Upper lobe of left lung (tissue), 6 donors: Measurements from ENCODE around the gene BCL2L14. TPM values are rescaled to one million over a fixed set of nuclear protein-coding genes. Genes with fewer than 3 reads are reported as not detected.

ENCODE experiments used
- ATAC-seq, 2 donors: fragments of 200-7000 bp; cut with Tn5 transposase; one replicate each; pipeline ENCODE4 v1.9.1; 2022; ENCODE audit warnings: mild to moderate bottlenecking in 2 of 2, moderate library complexity in 2 of 2; ENCODE audit not compliant: low FRiP score in 2 of 2
- DNase-seq, 2 donors: peaks; one replicate each; pipeline ENCODE4 v3.0.0-alpha.2; 2019 to 2020
- H3K27ac ChIP-seq, 4 donors: fragments of 200-600 bp; sonication (generic); one replicate each; pipeline ENCODE4 v1.5.1; 2016 to 2019
- H3K27me3 ChIP-seq, 4 donors: fragments of 200-600 bp; sonication (generic); one replicate each; pipeline ENCODE4 v1.5.1; 2017 to 2019
- H3K36me3 ChIP-seq, 4 donors: fragments of 200-600 bp; sonication (generic); one replicate each; pipeline ENCODE4 v1.5.1; 2016 to 2019
- H3K4me1 ChIP-seq, 4 donors: fragments of 200-600 bp; sonication (generic); one replicate each; pipeline ENCODE4 v1.5.1; 2018 to 2019
- H3K4me3 ChIP-seq, 4 donors: fragments of 200-600 bp; sonication (generic); one replicate each; pipeline ENCODE4 v1.5.1; 2017 to 2019; ENCODE audit warnings: mild to moderate bottlenecking in 2 of 4, moderate library complexity in 1 of 4
- H3K9me3 ChIP-seq, 4 donors: fragments of 200-600 bp; sonication (generic); one replicate each; pipeline ENCODE4 v1.5.1; 2018 to 2019
- CTCF ChIP-seq, 6 experiments: fragments of 450-650 bp in 4 of 6; fragments of 200-600 bp in 2 of 6; sonication (generic) in 2 of 6; IDR thresholded peaks; one replicate each; pipeline ENCODE4 v1.5.1; 2016 to 2019; ENCODE audit warnings: antibody characterized with exemption in 6 of 6
- EP300 ChIP-seq, 4 donors: sonication (generic); formaldehyde crosslinking; IDR thresholded peaks; one replicate each; pipeline ENCODE4 v1.5.1; 2017; ENCODE audit warnings: antibody characterized with exemption in 4 of 4, control low read depth in 2 of 4
- POLR2A ChIP-seq, 4 donors: fragments of 450-650 bp; IDR thresholded peaks; one replicate each; pipeline ENCODE4 v1.5.1; 2016 to 2017; ENCODE audit warnings: antibody characterized with exemption in 4 of 4, mild to moderate bottlenecking in 2 of 4
- POLR2AphosphoS5 ChIP-seq, 2 donors: sonication (generic); formaldehyde crosslinking; IDR thresholded peaks; one replicate each; pipeline ENCODE4 v1.5.1; 2017; ENCODE audit warnings: antibody characterized with exemption in 2 of 2
- WGBS, 2 donors: methylation state at CpG; one replicate each; pipeline ENCODE4 v1.1.5; 2017 to 2018; 5-methylcytosine and 5-hydroxymethylcytosine counted together
- total RNA-seq, 6 donors: library from RNA; depleted of rRNA in 4 of 6; stranded (reverse); fragments of >200 nt in 4 of 6; gene quantifications; one replicate each; pipeline versions ENCODE4 v1.1.0 to v1.2.1, GENCODE V29; 2016 to 2021
- donor health status: DM: no; HTN: no; CAD: no; lungs with moderate emphysema.
- donor health status: DM: no; HTN: yes; CAD: no; lungs with severe emphysema.

Gene BCL2L14
- total RNA-seq, 6 donors from 2014 or later = 0.57 to 4.6 (median 1.8) TPM; not detected in 1

DNA sequence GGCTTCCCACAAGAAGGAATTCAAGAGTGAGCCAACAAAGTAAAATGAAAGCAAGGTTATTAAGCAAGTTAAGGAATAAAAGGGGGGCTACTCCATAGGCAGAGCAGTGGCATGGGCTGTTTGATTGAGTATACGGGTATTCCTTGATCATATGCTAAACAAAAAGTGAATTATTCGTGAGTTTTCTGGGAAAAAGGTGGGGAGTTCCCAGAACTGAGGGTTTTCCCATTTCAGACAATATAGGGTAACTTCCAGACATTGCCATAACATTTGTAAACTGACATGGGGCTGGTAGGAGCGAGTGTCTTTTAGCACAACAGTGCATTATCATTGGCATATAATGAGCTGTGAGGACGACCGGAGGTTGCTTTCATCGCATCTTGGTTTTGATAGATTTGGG, 2.0 kb upstream of the BCL2L14 start:
- DNase-seq = no peak
- H3K27me3 ChIP-seq = no peaks in the 10 kb centered on the region
- TF ChIP-seq EP300 (IDR thresholded peaks at IDR 0.05) (no peak), CTCF (IDR thresholded peaks at IDR 0.05) (no peak), POLR2AphosphoS5 (IDR thresholded peaks at IDR 0.05) (no peak), POLR2A (IDR thresholded peaks at IDR 0.05) (no peak)
- H3K36me3 ChIP-seq = no peaks in the 10 kb centered on the region
- WGBS, 2 donors = 87 to 93% methylated on average over 6 of the region's 6 CpGs
- H3K27ac ChIP-seq = no peak overlapping the region
- H3K9me3 ChIP-seq = no peaks in the 10 kb centered on the region
- no peak overlapping the region for H3K4me3 ChIP-seq
- peaks cover 0 to 10% (median 4%) of the 10 kb centered on the region in 4 donors for H3K4me1 ChIP-seq
- ATAC-seq = no peak

DNA sequence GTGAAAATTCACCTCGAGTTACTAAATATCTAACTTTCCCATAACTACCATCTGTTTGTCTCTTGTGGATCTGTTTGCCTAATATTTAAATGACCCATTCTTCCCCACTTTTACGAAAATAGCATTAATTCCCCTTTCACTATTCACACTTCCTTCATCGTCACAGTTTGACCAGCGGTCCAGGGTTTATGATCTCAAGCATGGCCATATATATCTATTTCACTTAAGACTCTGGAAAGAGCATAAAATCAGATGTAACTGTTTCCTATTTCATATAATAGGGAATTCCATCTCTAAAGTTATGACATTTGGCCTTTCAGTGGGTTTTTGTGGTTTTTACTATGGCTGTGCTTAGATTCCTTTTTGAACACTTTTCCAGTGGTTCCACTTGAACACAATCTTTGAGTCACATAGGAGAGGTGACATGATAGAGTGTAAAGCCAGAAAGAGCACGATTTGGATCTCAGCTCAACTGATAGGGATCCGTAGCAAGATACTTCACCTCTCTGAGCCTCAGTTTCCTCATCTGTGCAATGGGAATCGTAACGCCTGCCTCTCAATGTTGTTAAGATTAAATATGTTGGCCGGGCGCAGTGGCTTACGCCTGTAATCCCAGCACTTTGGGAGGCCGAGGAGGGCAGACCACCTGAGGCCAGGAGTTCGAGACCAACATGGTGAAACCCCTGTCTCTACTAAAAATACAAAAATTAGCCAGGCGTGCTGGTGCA, 754 bp upstream of the BCL2L14 start:
- 92% methylated on average over 14 of the region's 14 CpGs for WGBS, 2 donors
- Histone ChIP-seq H3K36me3 (no peaks in the 10 kb centered on the region), H3K4me3 (peak overlapping the region in 1 of 4 donors; percentile 40), H3K27me3 (no peaks in the 10 kb centered on the region), H3K27ac (peak overlapping the region in 1 of 4 donors; percentile 64), H3K4me1 (peaks cover 0 to 10% (median 4%) of the 10 kb centered on the region in 4 donors), H3K9me3 (no peaks in the 10 kb centered on the region)
- no peak for DNase-seq
- no peak for ATAC-seq
- no peak for TF ChIP-seq POLR2A (IDR thresholded peaks at IDR 0.05)
- no peak for TF ChIP-seq CTCF (IDR thresholded peaks at IDR 0.05)
- TF ChIP-seq EP300 (IDR thresholded peaks at IDR 0.05) = no peak
- TF ChIP-seq POLR2AphosphoS5 (IDR thresholded peaks at IDR 0.05) = no peak

DNA sequence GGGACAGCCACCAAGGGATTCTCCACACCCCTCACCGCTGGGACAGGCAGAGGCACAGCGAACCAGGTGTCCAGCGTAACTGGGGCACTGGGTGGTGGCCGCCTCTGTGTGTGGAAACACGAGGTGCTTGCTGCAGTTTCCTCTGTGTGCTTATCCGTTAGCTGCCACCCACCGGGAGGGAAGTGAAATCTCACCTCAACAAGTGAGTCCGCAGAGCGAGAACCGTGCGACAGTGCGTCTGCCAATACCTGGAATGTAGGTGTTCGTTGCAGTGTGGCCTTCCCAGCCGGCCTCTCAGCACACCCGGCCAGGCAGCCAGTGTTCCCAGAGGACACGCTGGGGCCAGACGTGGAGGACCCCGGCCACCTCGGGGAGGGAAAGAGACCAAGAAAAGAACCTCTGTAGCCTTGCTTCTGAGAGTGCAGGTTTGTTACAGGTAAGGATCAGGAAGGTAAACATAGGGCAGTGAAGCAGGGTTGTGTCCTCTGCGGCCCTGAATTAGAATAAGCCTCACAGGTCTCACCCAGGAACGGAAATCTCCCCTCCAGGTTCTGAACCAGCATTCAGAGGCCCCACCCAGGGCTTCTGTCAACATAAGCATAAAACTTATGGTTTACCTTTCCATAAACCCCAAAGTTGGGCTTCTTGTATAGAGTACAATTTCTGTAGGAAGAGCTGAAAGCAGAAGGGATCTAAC, 1.5 kb downstream of the BCL2L14 start:
- ATAC-seq (peak; percentile 44 to 61), DNase-seq (peak; percentile 62 to 67)
- Histone ChIP-seq H3K9me3 (no peaks in the 10 kb centered on the region), H3K27me3 (no peaks in the 10 kb centered on the region), H3K27ac (peak overlapping the region in 1 of 4 donors; percentile 21), H3K4me3 (peak overlapping the region in 2 of 4 donors; percentile 2 to 40), H3K36me3 (no peaks in the 10 kb centered on the region), H3K4me1 (peaks cover 0 to 10% (median 4%) of the 10 kb centered on the region in 4 donors)
- 65 to 75% methylated on average over 18 to 19 of the region's 21 CpGs for WGBS, 2 donors
- TF ChIP-seq EP300 (IDR thresholded peaks at IDR 0.05) (no peak), POLR2AphosphoS5 (IDR thresholded peaks at IDR 0.05) (no peak), CTCF (IDR thresholded peaks at IDR 0.05) (no peak), POLR2A (IDR thresholded peaks at IDR 0.05) (no peak)

DNA sequence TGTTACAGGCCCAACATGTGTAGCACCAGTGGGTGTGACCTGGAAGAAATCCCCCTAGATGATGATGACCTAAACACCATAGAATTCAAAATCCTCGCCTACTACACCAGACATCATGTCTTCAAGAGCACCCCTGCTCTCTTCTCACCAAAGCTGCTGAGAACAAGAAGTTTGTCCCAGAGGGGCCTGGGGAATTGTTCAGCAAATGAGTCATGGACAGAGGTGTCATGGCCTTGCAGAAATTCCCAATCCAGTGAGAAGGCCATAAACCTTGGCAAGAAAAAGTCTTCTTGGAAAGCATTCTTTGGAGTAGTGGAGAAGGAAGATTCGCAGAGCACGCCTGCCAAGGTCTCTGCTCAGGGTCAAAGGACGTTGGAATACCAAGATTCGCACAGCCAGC, 8.6 kb downstream of the BCL2L14 start:
- ATAC-seq = peak in 1 of 2 donors; percentile 39
- Histone ChIP-seq H3K9me3 (no peaks in the 10 kb centered on the region), H3K27ac (no peak overlapping the region), H3K4me3 (no peak overlapping the region), H3K36me3 (no peaks in the 10 kb centered on the region), H3K27me3 (no peaks in the 10 kb centered on the region), H3K4me1 (peaks cover 0 to 10% (median 0%) of the 10 kb centered on the region in 4 donors)
- no peak for DNase-seq
- WGBS, 2 donors = 94 to 95% methylated on average over 5 of the region's 5 CpGs
- TF ChIP-seq EP300 (IDR thresholded peaks at IDR 0.05) = no peak
- no peak for TF ChIP-seq POLR2A (IDR thresholded peaks at IDR 0.05)
- no peak for TF ChIP-seq CTCF (IDR thresholded peaks at IDR 0.05)
- TF ChIP-seq POLR2AphosphoS5 (IDR thresholded peaks at IDR 0.05) = no peak
